GM23338 (cell line): ENCODE measurements around the gene MARF1.

Experiments
- CREB1 ChIP-seq: fragments of 250-450 bp; sonication (Bioruptor Pico); IDR thresholded peaks from 2 replicates; pipeline ENCODE4 v1.5.0; 2020; ENCODE audit warnings: low read depth, mild to moderate bottlenecking, moderate library complexity
- EZH2 ChIP-seq: fragments of 200-600 bp; sonication (generic); IDR thresholded peaks from one replicate; pipeline ENCODE4 v1.8.0; 2017; ENCODE audit warnings: antibody characterized with exemption, mild to moderate bottlenecking, low read depth; ENCODE audit not compliant: unreplicated experiment
- EZH2phosphoT487 ChIP-seq: fragments of 200-600 bp; sonication (generic); IDR thresholded peaks from one replicate; pipeline ENCODE4 v1.8.1; 2018; ENCODE audit warnings: antibody characterized with exemption; ENCODE audit not compliant: unreplicated experiment
- POLR2AphosphoS5 ChIP-seq: IDR thresholded peaks from 2 replicates; pipeline ENCODE4 v1.6.1; 2016; ENCODE audit warnings: antibody characterized with exemption, low read depth
- TF ChIP-seq, protein P1 (sequence below), 2 experiments: fragments of 200-600 bp in 1 of 2; sonication (generic) in 1 of 2; conservative IDR thresholded peaks; 2 replicates each; pipeline versions ENCODE4 v1.5.1 to v1.6.1; 2016 to 2017; ENCODE audit warnings: antibody characterized with exemption in 2 of 2, low read depth in 2 of 2, mild to moderate bottlenecking in 2 of 2, moderate library complexity in 1 of 2
- TF ChIP-seq, protein P2 (sequence below): IDR thresholded peaks from one replicate; pipeline ENCODE4 v1.6.1; 2018; ENCODE audit warnings: antibody characterized with exemption; ENCODE audit not compliant: unreplicated experiment

GRCh38 chr16:15548482-15548891 is 94.5 kb downstream of the MARF1 start:
- no peak for TF ChIP-seq POLR2AphosphoS5
- TF ChIP-seq, protein P1, sequence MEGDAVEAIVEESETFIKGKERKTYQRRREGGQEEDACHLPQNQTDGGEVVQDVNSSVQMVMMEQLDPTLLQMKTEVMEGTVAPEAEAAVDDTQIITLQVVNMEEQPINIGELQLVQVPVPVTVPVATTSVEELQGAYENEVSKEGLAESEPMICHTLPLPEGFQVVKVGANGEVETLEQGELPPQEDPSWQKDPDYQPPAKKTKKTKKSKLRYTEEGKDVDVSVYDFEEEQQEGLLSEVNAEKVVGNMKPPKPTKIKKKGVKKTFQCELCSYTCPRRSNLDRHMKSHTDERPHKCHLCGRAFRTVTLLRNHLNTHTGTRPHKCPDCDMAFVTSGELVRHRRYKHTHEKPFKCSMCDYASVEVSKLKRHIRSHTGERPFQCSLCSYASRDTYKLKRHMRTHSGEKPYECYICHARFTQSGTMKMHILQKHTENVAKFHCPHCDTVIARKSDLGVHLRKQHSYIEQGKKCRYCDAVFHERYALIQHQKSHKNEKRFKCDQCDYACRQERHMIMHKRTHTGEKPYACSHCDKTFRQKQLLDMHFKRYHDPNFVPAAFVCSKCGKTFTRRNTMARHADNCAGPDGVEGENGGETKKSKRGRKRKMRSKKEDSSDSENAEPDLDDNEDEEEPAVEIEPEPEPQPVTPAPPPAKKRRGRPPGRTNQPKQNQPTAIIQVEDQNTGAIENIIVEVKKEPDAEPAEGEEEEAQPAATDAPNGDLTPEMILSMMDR (conservative IDR thresholded peaks at IDR 0.05; ENCODE audit: low read depth in 2 of 2): no peak
- TF ChIP-seq EZH2: no peak
- no peak for TF ChIP-seq CREB1 (CRISPR knock-in tag)
- TF ChIP-seq, protein P2, sequence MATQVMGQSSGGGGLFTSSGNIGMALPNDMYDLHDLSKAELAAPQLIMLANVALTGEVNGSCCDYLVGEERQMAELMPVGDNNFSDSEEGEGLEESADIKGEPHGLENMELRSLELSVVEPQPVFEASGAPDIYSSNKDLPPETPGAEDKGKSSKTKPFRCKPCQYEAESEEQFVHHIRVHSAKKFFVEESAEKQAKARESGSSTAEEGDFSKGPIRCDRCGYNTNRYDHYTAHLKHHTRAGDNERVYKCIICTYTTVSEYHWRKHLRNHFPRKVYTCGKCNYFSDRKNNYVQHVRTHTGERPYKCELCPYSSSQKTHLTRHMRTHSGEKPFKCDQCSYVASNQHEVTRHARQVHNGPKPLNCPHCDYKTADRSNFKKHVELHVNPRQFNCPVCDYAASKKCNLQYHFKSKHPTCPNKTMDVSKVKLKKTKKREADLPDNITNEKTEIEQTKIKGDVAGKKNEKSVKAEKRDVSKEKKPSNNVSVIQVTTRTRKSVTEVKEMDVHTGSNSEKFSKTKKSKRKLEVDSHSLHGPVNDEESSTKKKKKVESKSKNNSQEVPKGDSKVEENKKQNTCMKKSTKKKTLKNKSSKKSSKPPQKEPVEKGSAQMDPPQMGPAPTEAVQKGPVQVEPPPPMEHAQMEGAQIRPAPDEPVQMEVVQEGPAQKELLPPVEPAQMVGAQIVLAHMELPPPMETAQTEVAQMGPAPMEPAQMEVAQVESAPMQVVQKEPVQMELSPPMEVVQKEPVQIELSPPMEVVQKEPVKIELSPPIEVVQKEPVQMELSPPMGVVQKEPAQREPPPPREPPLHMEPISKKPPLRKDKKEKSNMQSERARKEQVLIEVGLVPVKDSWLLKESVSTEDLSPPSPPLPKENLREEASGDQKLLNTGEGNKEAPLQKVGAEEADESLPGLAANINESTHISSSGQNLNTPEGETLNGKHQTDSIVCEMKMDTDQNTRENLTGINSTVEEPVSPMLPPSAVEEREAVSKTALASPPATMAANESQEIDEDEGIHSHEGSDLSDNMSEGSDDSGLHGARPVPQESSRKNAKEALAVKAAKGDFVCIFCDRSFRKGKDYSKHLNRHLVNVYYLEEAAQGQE: no peak
- TF ChIP-seq EZH2phosphoT487: no peak
